ENCODE data around the gene RASL11B.

The RASL11B gene

GRCh38 chr4:52915730-52916300, 53.7 kb downstream of the RASL11B start:
- no peak for DNase-seq (ENCODE audit: low spot score)

Data from hematopoietic multipotent progenitor cell treated with erythropoietin and hydrocortisone succinate and interleukin-3 and kit ligand, for 15 days (in vitro differentiated cells).